ENCODE measurements around the gene SNCG.

SNCG gene

GRCh38 chr10:86970162-86970981 is 12.0 kb downstream of the SNCG start:
- Histone ChIP-seq H3K36me3 (no peaks in the 10 kb centered on the region), H3K4me3 (ENCODE audit: low read depth in 1 of 2, low read length in 1 of 2) (no peak overlapping the region), H3K27me3 (peaks cover 92% of the 10 kb centered on the region), H3K4me1 (ENCODE audit: control insufficient read depth in 1 of 2, insufficient read depth in 1 of 2, low read depth in 1 of 2, low read length in 1 of 2) (peaks cover 4 to 8% of the 10 kb centered on the region in 2 experiments), H3K9me3 (no peaks in the 10 kb centered on the region), H3K27ac (no peak overlapping the region)
- no peak for TF ChIP-seq CTCF (IDR thresholded peaks at IDR 0.05)

- Histone ChIP-seq H3K36me3 (no peaks in the 10 kb centered on the region), H3K27ac (no peak overlapping the region), H3K27me3 (peaks cover 87% of the 10 kb centered on the region), H3K4me3 (ENCODE audit: low read depth in 1 of 2, low read length in 1 of 2) (peak overlapping the region in 1 of 2 experiments; percentile 21), H3K4me1 (ENCODE audit: control insufficient read depth in 1 of 2, insufficient read depth in 1 of 2, low read depth in 1 of 2, low read length in 1 of 2) (peaks cover 4 to 8% of the 10 kb centered on the region in 2 experiments), H3K9me3 (no peaks in the 10 kb centered on the region)
- TF ChIP-seq CTCF (IDR thresholded peaks at IDR 0.05), result no peak
Measured at GRCh38 chr10:86970982-86971231, 12.5 kb downstream of the SNCG start.

GRCh38 chr10:86971232-86971991 is 13.0 kb downstream of the SNCG start:
- Histone ChIP-seq H3K9me3 (no peaks in the 10 kb centered on the region), H3K4me3 (ENCODE audit: low read depth in 1 of 2, low read length in 1 of 2) (peak overlapping the region in 1 of 2 experiments; percentile 21), H3K36me3 (no peaks in the 10 kb centered on the region), H3K27me3 (peaks cover 82% of the 10 kb centered on the region), H3K27ac (no peak overlapping the region), H3K4me1 (ENCODE audit: control insufficient read depth in 1 of 2, insufficient read depth in 1 of 2, low read depth in 1 of 2, low read length in 1 of 2) (peaks cover 4 to 8% of the 10 kb centered on the region in 2 experiments)
- no peak for TF ChIP-seq CTCF (IDR thresholded peaks at IDR 0.05)

- no peak overlapping the region for H3K27ac ChIP-seq
- H3K36me3 ChIP-seq, result no peaks in the 10 kb centered on the region
- H3K4me3 ChIP-seq (ENCODE audit: low read depth in 1 of 2, low read length in 1 of 2), result no peak overlapping the region
- TF ChIP-seq CTCF (IDR thresholded peaks at IDR 0.05), result no peak
- H3K9me3 ChIP-seq, result no peaks in the 10 kb centered on the region
- peaks cover 4 to 8% of the 10 kb centered on the region in 2 experiments for H3K4me1 ChIP-seq (ENCODE audit: control insufficient read depth in 1 of 2, insufficient read depth in 1 of 2, low read depth in 1 of 2, low read length in 1 of 2)
- peaks cover 68% of the 10 kb centered on the region for H3K27me3 ChIP-seq
Measured at GRCh38 chr10:86972613-86973380, 14.4 kb downstream of the SNCG start.

GRCh38 chr10:86974484-86974883 is 16.1 kb downstream of the SNCG start:
- TF ChIP-seq CTCF (IDR thresholded peaks at IDR 0.05), result no peak
- Histone ChIP-seq H3K36me3 (no peaks in the 10 kb centered on the region), H3K27ac (no peak overlapping the region), H3K27me3 (peaks cover 51% of the 10 kb centered on the region), H3K9me3 (no peaks in the 10 kb centered on the region), H3K4me1 (ENCODE audit: control insufficient read depth in 1 of 2, insufficient read depth in 1 of 2, low read depth in 1 of 2, low read length in 1 of 2) (peaks cover 4 to 8% of the 10 kb centered on the region in 2 experiments), H3K4me3 (ENCODE audit: low read depth in 1 of 2, low read length in 1 of 2) (no peak overlapping the region)
